ENCODE results near the gene SPRR2D. TPM values are rescaled to one million over a fixed set of nuclear protein-coding genes. Genes with fewer than 3 reads are reported as not detected.

SPRR2D gene
- total RNA-seq, 1 donor from 2014 or later = 2.4 TPM

Other genes with a start within 250 kb of the SPRR2D start
- not detected in 2 replicates for gene LCE1D, start 244.4 kb downstream of the SPRR2D start, total RNA-seq
- not detected in 2 replicates for gene LCE1C, start 234.5 kb downstream of the SPRR2D start, total RNA-seq
- not detected in 2 replicates for gene LCE1B, start 229.1 kb downstream of the SPRR2D start, total RNA-seq
- gene LCE1A, start 213.6 kb downstream of the SPRR2D start, total RNA-seq = not detected in 2 replicates
- not detected in 2 replicates for gene LCE6A, start 198.3 kb downstream of the SPRR2D start, total RNA-seq
- not detected in 2 replicates for gene LCE7A, start 181.1 kb downstream of the SPRR2D start, total RNA-seq
- not detected in 2 replicates for gene SMCP, start 162.8 kb downstream of the SPRR2D start, total RNA-seq
- 1.2 and 2.3 TPM in 2 replicates for gene IVL, start 132.6 kb downstream of the SPRR2D start, total RNA-seq
- gene SPRR5, start 93.9 kb downstream of the SPRR2D start, total RNA-seq = not detected in 2 replicates
- not detected in 2 replicates for gene SPRR4, start 70.5 kb downstream of the SPRR2D start, total RNA-seq
- gene SPRR1A, start 57.0 kb downstream of the SPRR2D start, total RNA-seq = not detected in 2 replicates
- 1.1 TPM in 1 of 2 replicates, not detected in the other for gene SPRR3, start 39.4 kb downstream of the SPRR2D start, total RNA-seq
- gene SPRR1B, start 9.9 kb downstream of the SPRR2D start, total RNA-seq = 0.63 TPM in 1 of 2 replicates, not detected in the other
- 1.0 and 3.9 TPM in 2 replicates for gene SPRR2A, start 16.4 kb upstream of the SPRR2D start, total RNA-seq
- gene SPRR2B, start 30.5 kb upstream of the SPRR2D start, total RNA-seq = not detected in 2 replicates
- not detected in 2 replicates for gene SPRR2E, start 53.4 kb upstream of the SPRR2D start, total RNA-seq
- gene SPRR2F, start 72.4 kb upstream of the SPRR2D start, total RNA-seq = not detected in 2 replicates
- gene SPRR2G, start 109.8 kb upstream of the SPRR2D start, total RNA-seq = not detected in 2 replicates
- not detected in 2 replicates for gene LELP1, start 162.3 kb upstream of the SPRR2D start, total RNA-seq
- gene PRR9, start 176.5 kb upstream of the SPRR2D start, total RNA-seq = not detected in 2 replicates
- not detected in 2 replicates for gene LORICRIN, start 218.6 kb upstream of the SPRR2D start, total RNA-seq

Measured in kidney epithelial cell (primary cell).